ENCODE measurements around the gene KIAA0513.

Gene KIAA0513

DNA sequence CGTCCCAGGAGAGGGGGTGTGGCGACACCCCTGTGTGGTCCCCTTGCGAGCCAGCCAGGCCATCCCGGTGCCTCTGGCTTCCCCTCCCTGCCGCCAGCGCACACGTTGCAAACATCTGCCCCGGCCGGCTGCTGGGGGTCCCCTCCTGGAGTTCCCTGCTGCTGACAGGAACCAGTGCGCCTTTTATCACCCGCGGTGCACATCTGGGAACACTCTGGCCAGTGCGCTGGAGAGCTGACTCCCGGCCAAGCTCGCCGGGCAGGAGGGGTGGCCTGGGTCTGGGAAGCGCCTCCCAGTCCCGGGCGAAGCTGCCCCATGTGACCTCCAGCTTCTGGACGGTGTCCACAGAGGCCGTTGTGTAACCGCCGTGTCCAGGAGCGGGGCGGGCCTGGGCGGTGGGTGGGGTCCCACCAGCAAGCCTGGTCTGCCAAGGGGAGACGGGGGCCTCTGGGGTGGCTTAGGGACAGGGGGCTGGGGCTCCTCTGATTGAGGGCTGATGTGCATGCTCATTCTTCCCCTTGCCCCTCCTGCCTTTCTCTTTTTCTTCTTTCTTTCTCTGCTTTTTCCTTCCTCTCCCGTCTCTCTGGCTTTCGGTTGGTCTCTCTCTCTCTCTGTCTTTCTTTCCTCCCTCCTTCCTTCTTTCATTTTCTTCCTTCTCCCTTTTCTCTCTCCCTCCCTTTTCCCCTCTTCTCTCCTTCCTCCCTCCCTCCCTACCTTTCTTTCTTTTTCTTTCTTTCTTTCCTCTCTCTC is 109.9 kb downstream of the KIAA0513 start:
- peak; percentile 86 to 90 for DNase-seq

- DNase-seq = no peak
These were observed 110.7 kb downstream of the KIAA0513 start for GRCh38 chr16:85138073-85138824.

DNA sequence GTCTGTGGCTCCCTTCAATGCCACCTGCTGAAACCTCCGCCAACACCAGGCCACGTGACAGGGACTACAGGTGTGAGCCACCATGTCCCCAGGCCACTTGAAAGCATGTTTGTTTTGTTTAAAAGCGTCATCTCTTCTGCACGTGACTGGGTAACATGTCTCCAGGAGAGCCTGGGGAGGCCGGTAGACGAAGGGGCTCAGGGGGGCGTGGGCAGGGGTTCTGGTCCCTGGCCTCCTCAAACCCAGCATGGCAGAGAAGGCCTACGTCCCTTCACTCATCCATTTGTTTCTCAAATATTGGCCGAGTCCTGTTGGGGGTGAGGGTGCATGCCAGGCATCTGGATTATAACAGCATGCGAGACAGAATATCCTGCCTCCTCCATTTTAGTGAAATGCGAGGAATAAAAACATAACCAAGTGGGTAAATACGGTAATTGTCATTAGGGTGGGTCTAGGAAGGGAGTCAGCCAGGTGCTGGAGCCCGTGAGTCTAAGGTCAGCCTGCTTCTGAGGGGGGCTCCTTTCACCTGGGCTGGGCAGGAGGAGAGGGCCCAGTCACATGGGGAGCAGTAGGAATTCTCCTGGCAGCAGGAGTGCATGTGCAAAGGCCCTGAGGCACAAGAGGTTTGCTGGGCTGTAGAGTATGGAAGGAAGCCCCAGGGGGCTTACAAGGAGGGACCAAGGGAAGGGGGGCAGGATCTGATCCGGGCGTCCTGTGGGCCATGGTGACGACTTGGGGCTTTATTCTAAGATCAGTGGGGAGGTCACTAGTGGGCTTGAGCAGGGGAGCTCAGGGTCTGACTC is 111.4 kb downstream of the KIAA0513 start:
- no peak for DNase-seq

GRCh38 chr16:85139881-85140339 is 112.3 kb downstream of the KIAA0513 start:
- DNase-seq = no peak

DNA sequence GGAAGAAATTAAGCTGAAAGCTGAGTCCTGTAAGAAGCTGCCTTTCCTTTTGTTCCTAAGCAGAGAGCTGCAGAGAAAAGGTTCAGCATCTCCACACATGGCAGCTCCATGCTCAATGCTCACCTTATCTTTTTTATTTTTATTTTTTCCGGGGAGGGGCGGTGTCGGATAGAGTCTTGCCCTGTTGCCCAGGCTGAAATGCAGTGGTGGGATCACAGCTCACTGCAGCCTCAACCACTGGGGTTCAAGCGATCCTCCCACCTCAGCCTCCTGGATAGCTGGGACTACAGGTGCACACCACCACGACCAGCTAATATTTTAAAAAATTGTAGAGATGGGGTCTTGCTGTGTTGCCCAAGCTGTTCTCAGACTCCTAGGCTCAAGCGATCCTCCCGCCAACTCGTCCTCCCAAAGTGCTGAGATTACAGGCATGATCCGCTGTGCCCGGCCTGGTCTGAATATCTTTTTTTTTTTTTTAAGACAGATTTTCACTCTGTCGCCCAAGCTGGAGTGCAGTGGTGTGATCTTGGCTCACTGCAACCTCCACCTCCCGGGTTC is 112.9 kb downstream of the KIAA0513 start:
- no peak for DNase-seq

DNA sequence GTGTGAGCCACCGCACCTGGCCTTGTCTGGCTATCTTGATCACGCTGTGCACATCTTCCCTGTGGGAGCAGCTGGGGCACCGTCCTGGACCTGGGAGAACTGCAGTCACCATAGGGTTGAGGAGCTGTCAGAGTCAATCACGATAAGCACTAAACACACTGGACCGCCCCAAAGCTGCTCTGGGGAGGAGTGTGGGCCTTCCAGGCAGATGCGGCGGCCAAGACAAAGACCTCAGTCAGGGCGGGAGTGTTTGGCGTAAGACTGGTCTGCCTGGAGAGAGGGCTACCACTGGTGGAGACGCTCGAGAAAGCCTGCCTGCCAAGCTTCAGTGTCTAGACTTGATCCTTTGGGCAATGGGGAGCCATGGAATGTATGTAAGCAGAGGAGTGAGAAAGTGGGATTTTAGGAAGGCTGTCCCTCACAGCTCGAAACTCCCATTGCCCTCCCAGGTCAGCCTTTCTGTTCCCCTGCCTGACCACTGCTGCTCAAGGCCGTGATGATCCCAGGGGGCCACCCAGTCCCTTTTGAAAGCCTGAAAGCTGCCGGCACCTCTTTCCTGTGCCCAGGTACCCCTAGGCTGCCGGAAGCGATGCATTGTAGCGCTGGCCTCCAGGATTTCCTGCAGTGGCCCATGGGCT is 114.0 kb downstream of the KIAA0513 start:
- no peak for DNase-seq

- DNase-seq = no peak
These were observed 114.5 kb downstream of the KIAA0513 start for GRCh38 chr16:85142129-85142513.

DNA sequence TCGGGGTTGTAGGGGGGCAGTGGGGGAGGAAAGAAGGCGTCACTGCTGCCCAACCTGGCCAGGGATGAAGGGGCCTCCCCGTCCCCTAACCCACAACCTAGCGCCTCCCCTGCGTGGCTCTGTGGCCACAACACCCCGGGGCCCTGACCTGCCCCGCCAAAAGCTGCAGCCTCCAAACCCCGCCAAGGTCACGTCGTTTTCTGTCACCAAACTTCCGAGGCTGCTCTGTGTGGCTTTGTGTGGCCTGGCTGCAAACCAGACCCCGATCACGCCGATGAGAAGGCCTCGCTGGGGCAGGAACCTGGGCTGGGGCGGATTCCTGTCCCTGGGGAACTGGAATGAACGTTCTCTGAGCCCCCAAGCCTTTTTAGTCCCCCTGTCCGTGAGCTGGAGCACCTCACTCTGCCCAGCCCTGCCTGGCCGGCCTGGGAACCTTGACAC is 115.2 kb downstream of the KIAA0513 start:
- DNase-seq = no peak

All from inflammatory macrophage (primary cell).